A673 (cell line): ENCODE results near the gene STT3B. TPM values are rescaled to one million over a fixed set of nuclear protein-coding genes. Genes with fewer than 3 reads are reported as not detected.

Experiments
- BruUV-seq: library from RNA; stranded (reverse); fragments of 400-500 nt; replicated peaks from 2 replicates; lab custom pipeline; 2021; lab: Mats Ljungman, UMichigan
- CTCF ChIA-PET: fragments of 300-600 bp; sonication (Branson Sonifier 250); formaldehyde crosslinking; loops from one replicate; lab custom pipeline; 2022; ENCODE audit warnings: antibody characterized with exemption; lab: Charles Lee
- POLR2A ChIA-PET: fragments of 300-600 bp; sonication (Branson Sonifier 250); formaldehyde crosslinking; loops from one replicate; lab custom pipeline; 2022; ENCODE audit warnings: antibody characterized with exemption; ENCODE audit not compliant: low non-redundant PET; lab: Charles Lee
- DNase-seq: peaks from one replicate; pipeline ENCODE4 v3.0.0-alpha.2; 2015; ENCODE audit warnings: low spot score
- H3K27ac ChIP-seq: fragments of 200-600 bp; sonication (generic); 2 replicates; pipeline ENCODE4 v1.5.1; 2016; ENCODE audit warnings: mixed run types, low read depth, mild to moderate bottlenecking, mixed read lengths, antibody characterized with exemption, low read length; ENCODE audit not compliant: poor library complexity, severe bottlenecking
- H3K27me3 ChIP-seq: fragments of 200-600 bp; sonication (generic); replicated peaks from 2 replicates; pipeline ENCODE4 v1.6.1; 2017; ENCODE audit warnings: mixed run types, low read depth, mild to moderate bottlenecking, mixed read lengths, antibody characterized with exemption, low read length; ENCODE audit not compliant: insufficient read depth, poor library complexity
- H3K36me3 ChIP-seq: fragments of 200-600 bp; sonication (generic); 2 replicates; pipeline ENCODE4 v1.6.1; 2016; ENCODE audit warnings: mixed run types, mild to moderate bottlenecking, mixed read lengths, antibody characterized with exemption, low read length; ENCODE audit not compliant: insufficient read depth, poor library complexity, severe bottlenecking
- H3K4me1 ChIP-seq: fragments of 200-600 bp; sonication (generic); 2 replicates; pipeline ENCODE4 v1.6.1; 2017; ENCODE audit warnings: mixed run types, mild to moderate bottlenecking, mixed read lengths, antibody characterized with exemption, low read length; ENCODE audit not compliant: insufficient read depth, poor library complexity, severe bottlenecking
- H3K4me3 ChIP-seq: fragments of 200-600 bp; sonication (generic); 2 replicates; pipeline ENCODE4 v1.5.1; 2016; ENCODE audit warnings: low read depth, mixed run types, mild to moderate bottlenecking, mixed read lengths, low read length; ENCODE audit not compliant: poor library complexity, severe bottlenecking
- H3K9me3 ChIP-seq: fragments of 200-600 bp; sonication (generic); 2 replicates; pipeline ENCODE4 v1.6.1; 2016; ENCODE audit warnings: mixed run types, low read depth, mild to moderate bottlenecking, mixed read lengths, antibody characterized with exemption, low read length; ENCODE audit not compliant: poor library complexity, severe bottlenecking
- EZH2 ChIP-seq: fragments of 200-600 bp; sonication (generic); IDR thresholded peaks from 2 replicates; pipeline ENCODE4 v1.6.1; 2017; ENCODE audit warnings: borderline replicate concordance, low read depth, mild to moderate bottlenecking, mixed read lengths, antibody characterized with exemption, low read length; ENCODE audit not compliant: poor library complexity, severe bottlenecking
- intact Hi-C: fragments of 100-400 bp; cut with micrococcal nuclease; formaldehyde crosslinking; loops from one replicate; pipeline ENCODE4 v1.10.0; 2022; ENCODE audit not compliant: unreplicated experiment
- total RNA-seq: library from RNA; stranded (reverse); gene quantifications from 2 replicates; pipeline ENCODE4 v1.2.3, GENCODE V29; 2021
- TF ChIP-seq, protein P1 (sequence below): fragments of 300-800, 200-600 bp; sonication (generic); conservative IDR thresholded peaks from 2 replicates; pipeline ENCODE4 v1.5.1; 2017; ENCODE audit warnings: low read depth, mild to moderate bottlenecking, antibody characterized with exemption, low read length, moderate library complexity, mixed read lengths

Gene STT3B
- total RNA-seq, 1 experiment from 2014 or later: 137 TPM

DNA sequence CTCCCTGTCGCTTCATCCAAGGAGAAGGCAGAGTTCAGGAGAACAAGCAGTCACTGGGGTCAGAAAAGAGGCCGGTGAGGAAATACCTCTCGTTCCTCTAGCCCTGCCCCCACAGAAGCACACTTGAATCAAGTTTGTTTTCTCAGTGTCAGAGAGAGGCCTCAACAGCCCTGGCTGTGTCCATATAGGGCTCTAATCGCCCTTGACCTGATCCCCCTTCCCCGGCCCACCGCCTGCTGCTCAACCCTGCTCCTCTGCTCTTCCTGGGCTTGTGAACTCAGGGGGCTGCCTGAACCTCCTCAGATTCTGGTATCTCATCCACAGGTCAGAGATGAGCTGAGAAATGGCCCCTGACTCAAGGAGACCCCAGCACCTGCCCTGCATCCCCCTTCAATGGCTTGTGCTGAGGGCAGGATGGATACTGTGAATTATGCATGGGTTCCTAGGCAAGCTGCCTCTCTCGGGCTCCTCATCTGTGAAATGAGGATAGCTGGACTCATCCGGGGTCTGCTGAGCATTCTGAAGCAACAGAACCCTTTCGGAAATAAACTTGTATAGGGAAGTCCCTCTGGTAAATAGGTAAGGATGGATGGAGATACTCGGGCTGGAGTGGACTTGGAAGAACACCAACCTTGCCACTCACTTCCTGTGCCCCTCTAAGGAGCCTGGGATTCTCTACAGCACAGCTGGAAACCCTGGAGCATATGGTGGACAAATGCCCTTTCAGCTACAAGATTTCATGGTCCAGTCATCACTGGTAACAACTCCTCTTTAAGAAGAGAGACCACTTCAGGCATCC, 147.5 kb downstream of the STT3B start:
- TF ChIP-seq EZH2: no peak
- TF ChIP-seq, protein P1, sequence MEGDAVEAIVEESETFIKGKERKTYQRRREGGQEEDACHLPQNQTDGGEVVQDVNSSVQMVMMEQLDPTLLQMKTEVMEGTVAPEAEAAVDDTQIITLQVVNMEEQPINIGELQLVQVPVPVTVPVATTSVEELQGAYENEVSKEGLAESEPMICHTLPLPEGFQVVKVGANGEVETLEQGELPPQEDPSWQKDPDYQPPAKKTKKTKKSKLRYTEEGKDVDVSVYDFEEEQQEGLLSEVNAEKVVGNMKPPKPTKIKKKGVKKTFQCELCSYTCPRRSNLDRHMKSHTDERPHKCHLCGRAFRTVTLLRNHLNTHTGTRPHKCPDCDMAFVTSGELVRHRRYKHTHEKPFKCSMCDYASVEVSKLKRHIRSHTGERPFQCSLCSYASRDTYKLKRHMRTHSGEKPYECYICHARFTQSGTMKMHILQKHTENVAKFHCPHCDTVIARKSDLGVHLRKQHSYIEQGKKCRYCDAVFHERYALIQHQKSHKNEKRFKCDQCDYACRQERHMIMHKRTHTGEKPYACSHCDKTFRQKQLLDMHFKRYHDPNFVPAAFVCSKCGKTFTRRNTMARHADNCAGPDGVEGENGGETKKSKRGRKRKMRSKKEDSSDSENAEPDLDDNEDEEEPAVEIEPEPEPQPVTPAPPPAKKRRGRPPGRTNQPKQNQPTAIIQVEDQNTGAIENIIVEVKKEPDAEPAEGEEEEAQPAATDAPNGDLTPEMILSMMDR: no peak
- Histone ChIP-seq H3K4me1 (no peaks in the 10 kb centered on the region), H3K9me3 (no peaks in the 10 kb centered on the region), H3K27ac (no peak overlapping the region), H3K36me3 (no peaks in the 10 kb centered on the region), H3K27me3 (no peaks in the 10 kb centered on the region), H3K4me3 (no peak overlapping the region)
- BruUV-seq: no TSS peak
- ChIA-PET CTCF (no interaction called here), POLR2A (no interaction called here)
- intact Hi-C loops: no loop called here
- no peak for DNase-seq
